ENCODE results near the gene VAMP2.

GRCh38 chr17:8175795-8176196, 13.0 kb upstream of the VAMP2 start:
- TF ChIP-seq CTCF (conservative IDR thresholded peaks at IDR 0.05; ENCODE audit: low read depth, low read length) (no peak), SMC3 (IDR thresholded peaks at IDR 0.05; ENCODE audit: low read depth, low read length) (no peak), ELK1 (IDR thresholded peaks at IDR 0.05; ENCODE audit: borderline replicate concordance, low read depth, low read length) (no peak), USF2 (IDR thresholded peaks at IDR 0.05; ENCODE audit: low read depth, low read length) (no peak), RFX5 (IDR thresholded peaks at IDR 0.05; ENCODE audit: low read depth, low read length) (no peak), MAFK (IDR thresholded peaks at IDR 0.05; ENCODE audit: low read depth, low read length) (no peak), BHLHE40 (IDR thresholded peaks at IDR 0.05; ENCODE audit: low read depth, low read length) (no peak), POLR2A (IDR thresholded peaks at IDR 0.05; ENCODE audit: low read depth, low read length) (no peak), MAZ (IDR thresholded peaks at IDR 0.05; ENCODE audit: borderline replicate concordance, low read depth, low read length) (no peak), MXI1 (IDR thresholded peaks at IDR 0.05; ENCODE audit: borderline replicate concordance, low read depth, low read length) (no peak), RCOR1 (IDR thresholded peaks at IDR 0.05; ENCODE audit: insufficient replicate concordance, low read length) (no peak), CEBPB (IDR thresholded peaks at IDR 0.05; ENCODE audit: low read depth, low read length) (no peak), RAD21 (IDR thresholded peaks at IDR 0.05; ENCODE audit: low read length) (no peak)
